GM23338 (cell line): ENCODE data around the gene SLC26A11. TPM values are rescaled to one million over a fixed set of nuclear protein-coding genes. Genes with fewer than 3 reads are reported as not detected.
"Not testable (repeated sequence)": the region's sequence is repeated elsewhere in the genome, so short reads cannot be mapped to it uniquely, and the experiment has no call there.

ENCODE experiments used
- ATAC-seq: fragments of 200-7000 bp; cut with Tn5 transposase; 3 replicates; pipeline ENCODE4 v1.9.1; 2020
- DNase-seq: peaks from one replicate; pipeline ENCODE4 v3.0.0-alpha.2; 2015; ENCODE audit warnings: low spot score
- H2AFZ ChIP-seq: fragments of 200-600 bp; sonication (generic); 2 replicates; pipeline ENCODE4 v1.8.0; 2016; ENCODE audit warnings: antibody characterized with exemption, mild to moderate bottlenecking, moderate library complexity
- H3F3A ChIP-seq: fragments of 200-600 bp; sonication (generic); replicated peaks from 2 replicates; pipeline ENCODE4 v1.8.0; 2017; ENCODE audit warnings: antibody characterized with exemption, mixed run types, low read depth
- H3K27ac ChIP-seq: fragments of 200-600 bp; sonication (generic); 2 replicates; pipeline ENCODE4 v1.6.1; 2016; ENCODE audit warnings: low read depth
- H3K27me3 ChIP-seq: fragments of 200-600 bp; sonication (generic); 2 replicates; pipeline ENCODE4 v1.8.0; 2016; ENCODE audit warnings: mild to moderate bottlenecking, mixed run types, moderate library complexity; ENCODE audit not compliant: insufficient read depth
- H3K36me3 ChIP-seq: fragments of 200-600 bp; sonication (generic); 2 replicates; pipeline ENCODE4 v1.8.0; 2016; ENCODE audit warnings: mild to moderate bottlenecking; ENCODE audit not compliant: insufficient read depth
- H3K4me1 ChIP-seq: fragments of 200-600 bp; sonication (generic); 2 replicates; pipeline ENCODE4 v1.8.0; 2016; ENCODE audit warnings: mild to moderate bottlenecking, moderate library complexity; ENCODE audit not compliant: insufficient read depth
- H3K4me2 ChIP-seq: fragments of 200-600 bp; sonication (generic); 2 replicates; pipeline ENCODE4 v1.7.1; 2017; ENCODE audit warnings: mixed run types
- H3K4me3 ChIP-seq: fragments of 200-600 bp; sonication (generic); 2 replicates; pipeline ENCODE4 v1.6.1; 2016; ENCODE audit warnings: mixed run types
- H3K79me2 ChIP-seq: fragments of 200-600 bp; sonication (generic); replicated peaks from 2 replicates; pipeline ENCODE4 v1.8.0; 2017; ENCODE audit warnings: mild to moderate bottlenecking; ENCODE audit not compliant: insufficient read depth
- H3K9me2 ChIP-seq: fragments of 200-600 bp; sonication (generic); 2 replicates; pipeline ENCODE4 v1.8.0; 2017; ENCODE audit not compliant: insufficient read depth
- H4K20me1 ChIP-seq: fragments of 200-600 bp; sonication (generic); replicated peaks from 2 replicates; pipeline ENCODE4 v1.8.0; 2017; ENCODE audit warnings: mild to moderate bottlenecking; ENCODE audit not compliant: insufficient read depth
- H3K27ac Mint-ChIP-seq: 2 replicates; pipeline ENCODE4 v1.8.0; 2020; ENCODE audit warnings: inconsistent platforms, mild to moderate bottlenecking, moderate library complexity, mixed read lengths
- H3K27me3 Mint-ChIP-seq: 3 replicates; pipeline ENCODE4 v1.8.0; 2022; ENCODE audit warnings: low read depth, mild to moderate bottlenecking, moderate library complexity, mixed read lengths, inconsistent platforms; ENCODE audit not compliant: insufficient read depth, poor library complexity
- H3K36me3 Mint-ChIP-seq: 3 replicates; pipeline ENCODE4 v1.8.0; 2021; ENCODE audit warnings: low read depth, mild to moderate bottlenecking, inconsistent platforms, moderate library complexity, mixed read lengths
- H3K4me1 Mint-ChIP-seq: 3 replicates; pipeline ENCODE4 v1.8.0; 2020; ENCODE audit warnings: mild to moderate bottlenecking, inconsistent platforms, mixed read lengths
- H3K4me3 Mint-ChIP-seq: 3 replicates; pipeline ENCODE4 v1.8.0; 2021; ENCODE audit warnings: moderate library complexity, mild to moderate bottlenecking, inconsistent platforms, mixed read lengths
- H3K9me3 Mint-ChIP-seq: 3 replicates; pipeline ENCODE4 v1.8.0; 2020; ENCODE audit warnings: moderate library complexity, mild to moderate bottlenecking, inconsistent platforms, mixed read lengths
- polyA plus RNA-seq: library from polyadenylated mRNA; unstranded; fragments of >200 nt; fragmentation: Nextera tagmentation; extraction: Ambion mirVana; gene quantifications from 2 replicates; pipeline ENCODE4 v1.2.1, GENCODE V29; 2016
- total RNA-seq: library from RNA; depleted of rRNA; stranded (reverse); fragments of >200 nt; shearing (Covaris generic); gene quantifications from 2 replicates; pipeline ENCODE4 v1.2.3, GENCODE V29; 2014; rRNA removed

The SLC26A11 gene
- total and polyA plus RNA-seq, 2 experiments from 2014 or later, result 10.9 to 23.0 TPM

- not testable (repeated sequence) for DNase-seq, H3K27ac ChIP-seq, H3K4me3 ChIP-seq, H3K4me1 Mint-ChIP-seq, H3K4me2 ChIP-seq, H4K20me1 ChIP-seq, ATAC-seq, H3K27me3 ChIP-seq, H3K4me3 Mint-ChIP-seq, H2AFZ ChIP-seq, H3K79me2 ChIP-seq, H3K27ac Mint-ChIP-seq, H3F3A ChIP-seq, H3K27me3 Mint-ChIP-seq, H3K9me2 ChIP-seq, H3K4me1 ChIP-seq
- peaks cover 86% of the 10 kb centered on the region for H3K36me3 Mint-ChIP-seq
- peaks cover 50% of the 10 kb centered on the region for H3K36me3 ChIP-seq
- H3K9me3 Mint-ChIP-seq, result peaks cover 20% of the 10 kb centered on the region
Measured at GRCh38 chr17:80299350-80300100, 79.3 kb downstream of the SLC26A11 start.

GRCh38 chr17:80300756-80301155 is 80.5 kb downstream of the SLC26A11 start:
- peaks cover 89% of the 10 kb centered on the region for H3K36me3 Mint-ChIP-seq
- not testable (repeated sequence) for ATAC-seq, H3K4me3 ChIP-seq, H3K4me3 Mint-ChIP-seq, H3K27ac Mint-ChIP-seq, H3K27me3 ChIP-seq, H4K20me1 ChIP-seq, H3K4me2 ChIP-seq, H3F3A ChIP-seq, H3K27me3 Mint-ChIP-seq, H3K4me1 ChIP-seq, DNase-seq, H3K9me2 ChIP-seq, H3K4me1 Mint-ChIP-seq, H2AFZ ChIP-seq, H3K27ac ChIP-seq, H3K79me2 ChIP-seq
- H3K36me3 ChIP-seq, result peaks cover 50% of the 10 kb centered on the region
- H3K9me3 Mint-ChIP-seq, result peaks cover 23% of the 10 kb centered on the region

Other genes starting within 250 kb of the SLC26A11 start
- gene TBC1D16, start 184.6 kb upstream of the SLC26A11 start, total RNA-seq, result 93.5 and 104 TPM in 2 replicates
- 15.2 and 16.7 TPM in 2 replicates for gene TBC1D16, start 184.6 kb upstream of the SLC26A11 start, polyA plus RNA-seq
- 7.1 and 8.1 TPM in 2 replicates for gene CCDC40, start 183.8 kb upstream of the SLC26A11 start, total RNA-seq
- 6.7 and 7.6 TPM in 2 replicates for gene CCDC40, start 183.8 kb upstream of the SLC26A11 start, polyA plus RNA-seq
- gene GAA, start 118.8 kb upstream of the SLC26A11 start, total RNA-seq, result 77.4 and 98.1 TPM in 2 replicates
- gene GAA, start 118.8 kb upstream of the SLC26A11 start, polyA plus RNA-seq, result 72.5 and 73.9 TPM in 2 replicates
- 146 and 168 TPM in 2 replicates for gene EIF4A3, start 73.3 kb upstream of the SLC26A11 start, total RNA-seq
- 147 and 156 TPM in 2 replicates for gene EIF4A3, start 73.3 kb upstream of the SLC26A11 start, polyA plus RNA-seq
- gene CARD14, start 50.4 kb upstream of the SLC26A11 start, total RNA-seq, result 0.52 TPM in 1 of 2 replicates, not detected in the other
- gene CARD14, start 50.4 kb upstream of the SLC26A11 start, polyA plus RNA-seq, result 0.08 TPM in 1 of 2 replicates, not detected in the other
- gene SGSH, start 94 bp upstream of the SLC26A11 start, total RNA-seq, result 9.6 and 26.9 TPM in 2 replicates
- gene SGSH, start 94 bp upstream of the SLC26A11 start, polyA plus RNA-seq, result 17.5 and 18.6 TPM in 2 replicates
- 52.5 and 67.2 TPM in 2 replicates for gene RNF213, start 40.4 kb downstream of the SLC26A11 start, total RNA-seq
- gene RNF213, start 40.4 kb downstream of the SLC26A11 start, polyA plus RNA-seq, result 21.2 and 21.9 TPM in 2 replicates
- gene ENDOV, start 194.7 kb downstream of the SLC26A11 start, total RNA-seq, result 10.2 and 11.5 TPM in 2 replicates
- gene ENDOV, start 194.7 kb downstream of the SLC26A11 start, polyA plus RNA-seq, result 16.0 and 16.1 TPM in 2 replicates